Astrocyte of the cerebellum (primary cell): ENCODE measurements around the gene KIF23.

Experiments
- DNase-seq: peaks from one replicate; pipeline ENCODE4 v3.0.0-alpha.2; 2011; ENCODE audit warnings: low read depth
- H3K4me3 ChIP-seq: 2 replicates; pipeline ENCODE4 v1.5.1; 2011; ENCODE audit warnings: mild to moderate bottlenecking, low read depth, low read length, moderate library complexity
- in situ Hi-C: cut with HindIII; loops from 2 replicates; pipeline ENCODE4 v1.10.0; 2017; ENCODE audit warnings: low sequenced_read_pairs
- TF ChIP-seq, protein P1 (sequence below): IDR thresholded peaks from 2 replicates; pipeline ENCODE4 v1.5.1; 2012; ENCODE audit warnings: low read length, low read depth, moderate library complexity, mild to moderate bottlenecking; ENCODE audit errors: missing control alignments

KIF23 gene

DNA sequence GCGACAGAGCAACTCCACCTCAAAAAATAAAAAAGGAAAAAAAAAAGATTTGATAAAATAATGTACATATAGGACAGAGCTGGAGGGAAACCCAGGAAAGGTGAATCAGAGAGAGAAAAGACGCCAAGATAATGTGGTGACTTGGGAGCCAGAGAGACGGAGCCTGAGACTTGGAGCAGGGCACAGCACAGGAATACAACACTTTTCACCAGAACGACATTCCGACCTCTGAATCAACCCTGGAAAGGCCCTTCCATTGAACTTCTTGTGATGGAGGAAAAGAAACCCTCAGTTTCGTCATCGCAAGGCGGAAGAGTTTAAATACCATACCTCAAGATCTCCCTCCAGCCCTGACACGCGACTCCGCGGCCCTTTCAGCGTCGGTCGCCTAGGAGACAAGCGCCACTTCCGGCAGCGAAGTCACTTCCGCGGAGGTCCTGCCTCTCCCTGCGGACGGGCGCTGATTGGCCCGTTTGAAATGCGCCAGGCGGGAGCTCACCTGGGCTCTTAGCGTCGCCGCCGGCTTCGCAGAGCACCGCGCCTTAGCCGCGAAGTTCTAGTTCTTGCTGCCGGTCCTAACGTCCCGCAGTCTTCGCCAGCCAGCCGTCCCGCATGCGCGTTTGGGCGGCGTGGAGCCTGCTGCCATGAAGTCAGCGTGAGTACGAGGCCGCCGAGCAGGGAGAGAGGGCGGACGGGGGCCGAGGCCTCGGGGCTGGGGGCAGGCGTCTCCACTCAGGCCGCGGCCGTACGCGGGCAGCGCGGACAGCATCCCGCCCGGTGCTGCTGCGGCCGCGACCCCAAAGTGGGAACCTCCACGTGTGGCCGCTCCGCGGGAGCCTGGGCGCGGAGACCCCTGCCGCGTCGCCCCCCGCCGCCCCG lies at the start of gene KIF23:
Gene KIF23, plus strand, starts transcription at position 528 of the 879 bp plus-strand sequence. Its CDS starts 117 bp downstream, at position 645.
- in situ Hi-C loops, result no loop called here
- DNase-seq, result peak; percentile 75
- peak within 1 kb of the TSS; percentile 87 for H3K4me3 ChIP-seq
- TF ChIP-seq, protein P1, sequence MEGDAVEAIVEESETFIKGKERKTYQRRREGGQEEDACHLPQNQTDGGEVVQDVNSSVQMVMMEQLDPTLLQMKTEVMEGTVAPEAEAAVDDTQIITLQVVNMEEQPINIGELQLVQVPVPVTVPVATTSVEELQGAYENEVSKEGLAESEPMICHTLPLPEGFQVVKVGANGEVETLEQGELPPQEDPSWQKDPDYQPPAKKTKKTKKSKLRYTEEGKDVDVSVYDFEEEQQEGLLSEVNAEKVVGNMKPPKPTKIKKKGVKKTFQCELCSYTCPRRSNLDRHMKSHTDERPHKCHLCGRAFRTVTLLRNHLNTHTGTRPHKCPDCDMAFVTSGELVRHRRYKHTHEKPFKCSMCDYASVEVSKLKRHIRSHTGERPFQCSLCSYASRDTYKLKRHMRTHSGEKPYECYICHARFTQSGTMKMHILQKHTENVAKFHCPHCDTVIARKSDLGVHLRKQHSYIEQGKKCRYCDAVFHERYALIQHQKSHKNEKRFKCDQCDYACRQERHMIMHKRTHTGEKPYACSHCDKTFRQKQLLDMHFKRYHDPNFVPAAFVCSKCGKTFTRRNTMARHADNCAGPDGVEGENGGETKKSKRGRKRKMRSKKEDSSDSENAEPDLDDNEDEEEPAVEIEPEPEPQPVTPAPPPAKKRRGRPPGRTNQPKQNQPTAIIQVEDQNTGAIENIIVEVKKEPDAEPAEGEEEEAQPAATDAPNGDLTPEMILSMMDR, result no peak

- H3K4me3 ChIP-seq, result no peak overlapping the region
- in situ Hi-C loops, result no loop called here
- TF ChIP-seq, protein P1, result no peak
- DNase-seq, result no peak
These were observed 46.9 kb upstream of the KIF23 start for GRCh38 chr15:69367236-69367635.

DNA sequence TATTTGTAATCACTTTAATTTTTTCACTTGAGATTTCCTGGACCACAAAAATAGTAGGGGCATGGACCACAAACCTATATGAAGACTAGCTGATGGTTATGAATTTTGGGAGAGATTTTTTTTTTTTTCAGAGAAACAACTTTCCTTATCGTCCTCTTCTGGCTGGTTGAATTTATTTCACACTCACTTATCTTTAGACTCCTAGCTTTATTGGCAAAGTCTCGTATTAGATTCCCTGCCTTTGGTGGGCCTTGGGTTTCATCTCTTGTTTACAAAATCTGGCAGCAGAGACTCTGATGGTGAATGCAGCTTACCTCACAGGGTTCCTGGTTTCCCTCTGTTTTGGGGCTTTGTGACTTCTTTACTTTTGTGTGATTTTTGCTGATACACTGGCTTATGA lies 44.5 kb upstream of the KIF23 start:
- DNase-seq, result no peak
- no peak overlapping the region for H3K4me3 ChIP-seq
- TF ChIP-seq, protein P1, result no peak
- in situ Hi-C loops, result no loop called here

DNA sequence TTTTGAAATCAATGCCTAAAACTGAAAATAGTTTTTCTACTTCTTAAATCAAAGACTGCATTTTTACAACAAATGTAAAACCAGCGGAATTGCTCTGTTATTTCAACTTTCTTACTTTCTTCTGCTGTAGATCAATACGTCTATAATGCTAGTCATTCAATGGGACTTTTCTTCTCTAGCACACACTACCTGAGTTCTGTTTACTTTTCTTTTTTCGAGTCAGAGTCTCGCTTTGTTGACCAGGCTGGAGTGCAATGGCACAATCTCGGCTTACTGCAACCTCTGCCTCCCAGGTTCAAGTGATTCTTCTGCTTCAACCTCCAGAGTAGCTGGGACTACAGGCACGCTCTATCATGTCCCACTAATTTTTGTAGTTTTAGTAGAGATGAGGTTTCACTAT lies 40.7 kb upstream of the KIF23 start:
- no peak overlapping the region for H3K4me3 ChIP-seq
- TF ChIP-seq, protein P1, result no peak
- in situ Hi-C loops, result no loop called here
- DNase-seq, result no peak

DNA sequence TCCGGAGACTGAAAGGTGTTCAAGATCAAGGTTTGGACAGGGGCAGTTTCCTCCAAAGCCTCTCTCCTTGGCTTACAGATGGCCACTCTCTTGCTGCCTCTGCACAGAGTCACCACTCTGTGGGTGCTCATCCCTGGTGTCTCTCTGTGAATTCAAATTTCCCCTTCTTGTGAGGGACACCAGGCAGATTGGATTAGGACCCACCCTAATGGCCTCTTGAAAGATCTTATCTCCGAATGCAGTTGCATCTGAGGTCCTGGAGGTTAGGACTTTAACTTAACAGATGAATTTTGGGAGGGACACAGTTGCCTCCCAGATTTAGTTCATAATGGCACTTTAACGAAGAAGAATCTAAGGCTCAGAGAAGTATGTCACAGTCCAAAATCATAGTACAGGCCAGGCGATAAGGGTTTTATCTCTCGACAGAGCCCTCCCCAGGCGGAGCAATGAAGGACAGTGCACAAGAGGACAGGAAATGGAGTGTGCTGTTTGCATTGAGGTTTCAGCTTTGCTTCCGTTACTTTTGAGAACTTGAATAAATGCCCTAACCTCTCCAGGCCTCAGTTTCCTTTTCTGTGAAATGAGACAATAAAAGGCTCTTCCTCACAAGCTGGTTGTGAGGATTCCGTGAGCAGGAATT lies 38.9 kb upstream of the KIF23 start:
- TF ChIP-seq, protein P1, result no peak
- in situ Hi-C loops, result no loop called here
- no peak overlapping the region for H3K4me3 ChIP-seq
- DNase-seq, result no peak

- TF ChIP-seq, protein P1, result no peak
- in situ Hi-C loops, result no loop called here
- no peak overlapping the region for H3K4me3 ChIP-seq
- no peak for DNase-seq
These were observed 36.8 kb upstream of the KIF23 start for GRCh38 chr15:69377216-69377970.
